ENCODE results near the gene TAAR1. TPM values are rescaled to one million over a fixed set of nuclear protein-coding genes. Genes with fewer than 3 reads are reported as not detected.

Gene TAAR1
- total RNA-seq, 4 donors from 2014 or later, result 0.41 TPM; not detected in 3

DNA sequence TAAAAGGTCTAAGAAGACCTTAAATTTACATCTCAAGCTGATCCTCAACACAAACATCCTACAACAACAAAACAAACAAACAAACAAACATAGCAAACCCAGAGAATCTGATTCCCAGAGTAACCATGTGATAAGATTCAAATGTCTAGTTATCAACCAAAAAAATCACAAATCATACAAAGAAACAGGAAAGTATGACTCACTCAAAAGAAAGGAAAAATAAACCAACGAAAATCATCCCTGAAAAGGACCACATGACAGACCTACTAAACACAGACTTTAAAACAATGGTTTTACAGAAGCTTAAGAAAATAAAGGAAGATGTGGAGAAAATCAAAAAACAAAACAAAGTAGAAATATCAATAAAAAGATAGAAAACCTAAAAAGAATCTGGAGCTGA lies 36.8 kb upstream of the TAAR1 start:
- no peak overlapping the region for H3K27ac ChIP-seq
- TF ChIP-seq CTCF (IDR thresholded peaks at IDR 0.05) (no peak), POLR2A (IDR thresholded peaks at IDR 0.05) (no peak)
- no peak for DNase-seq
- intact Hi-C loops (cut with DNase I; ENCODE audit: low total_unique reads), result no loop called here
- no peak overlapping the region for H3K4me3 ChIP-seq
- H3K9me3 ChIP-seq, result peaks cover 0 to 4% of the 10 kb centered on the region in 2 donors
- H3K27me3 ChIP-seq, result no peaks in the 10 kb centered on the region
- no peaks in the 10 kb centered on the region for H3K36me3 ChIP-seq
- H3K4me1 ChIP-seq, result no peaks in the 10 kb centered on the region

GRCh38 chr6:132693478-132693877 lies 34.5 kb upstream of the TAAR1 start:
- H3K27me3 ChIP-seq, result no peaks in the 10 kb centered on the region
- DNase-seq, result no peak
- TF ChIP-seq CTCF (IDR thresholded peaks at IDR 0.05) (no peak), POLR2A (IDR thresholded peaks at IDR 0.05) (no peak)
- no peak overlapping the region for H3K27ac ChIP-seq
- no peak overlapping the region for H3K4me3 ChIP-seq
- peaks cover 0 to 4% of the 10 kb centered on the region in 2 donors for H3K9me3 ChIP-seq
- H3K36me3 ChIP-seq, result no peaks in the 10 kb centered on the region
- intact Hi-C loops (cut with DNase I; ENCODE audit: low total_unique reads), result no loop called here
- no peaks in the 10 kb centered on the region for H3K4me1 ChIP-seq

DNA sequence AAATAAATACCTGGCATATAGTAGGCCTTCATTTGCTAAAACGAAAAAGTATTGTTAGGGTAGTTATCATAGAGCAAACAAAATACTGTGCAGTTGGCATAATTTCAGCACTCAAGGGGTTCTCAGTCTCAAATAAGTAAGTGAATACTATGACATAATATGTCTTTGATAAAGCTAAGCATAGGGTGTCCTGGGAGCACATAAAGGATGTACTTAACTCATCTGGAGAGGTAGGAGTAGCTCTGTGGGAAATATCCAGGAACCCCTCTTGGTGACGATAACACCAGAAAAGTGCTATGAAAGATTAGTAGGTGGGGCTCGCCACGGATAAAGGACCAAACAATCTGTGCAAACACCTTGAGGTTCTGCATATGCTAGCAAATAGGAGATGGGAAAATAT lies 31.7 kb upstream of the TAAR1 start:
- no peak overlapping the region for H3K27ac ChIP-seq
- DNase-seq, result no peak
- no peaks in the 10 kb centered on the region for H3K27me3 ChIP-seq
- no peaks in the 10 kb centered on the region for H3K4me1 ChIP-seq
- H3K9me3 ChIP-seq, result no peaks in the 10 kb centered on the region
- H3K4me3 ChIP-seq, result no peak overlapping the region
- H3K36me3 ChIP-seq, result no peaks in the 10 kb centered on the region
- no peak for TF ChIP-seq CTCF (IDR thresholded peaks at IDR 0.05)
- TF ChIP-seq POLR2A (IDR thresholded peaks at IDR 0.05), result no peak
- intact Hi-C loops (cut with DNase I; ENCODE audit: low total_unique reads), result no loop called here

DNA sequence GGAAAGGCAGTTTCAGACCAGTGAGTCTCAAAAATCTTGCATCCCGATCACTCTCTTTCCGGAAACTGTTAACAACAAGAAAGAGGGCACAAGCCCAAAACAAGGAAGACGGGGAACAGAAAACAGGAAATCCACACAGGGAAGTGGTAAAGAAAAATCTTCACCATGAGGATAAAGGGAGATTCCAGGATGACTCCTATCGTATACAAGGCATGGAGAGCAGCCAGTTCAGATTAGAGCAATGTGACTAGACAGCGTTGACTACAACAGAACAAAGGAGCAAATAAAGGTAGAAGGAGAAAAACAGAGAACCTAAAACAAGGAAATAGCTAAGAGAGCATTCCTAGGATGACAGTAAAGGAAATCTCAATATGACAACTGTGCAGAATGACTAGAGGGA lies 28.3 kb upstream of the TAAR1 start:
- no peak overlapping the region for H3K27ac ChIP-seq
- no peak for DNase-seq
- no peaks in the 10 kb centered on the region for H3K27me3 ChIP-seq
- intact Hi-C loops (cut with DNase I; ENCODE audit: low total_unique reads), result no loop called here
- H3K4me3 ChIP-seq, result no peak overlapping the region
- H3K36me3 ChIP-seq, result no peaks in the 10 kb centered on the region
- no peaks in the 10 kb centered on the region for H3K4me1 ChIP-seq
- no peak for TF ChIP-seq POLR2A (IDR thresholded peaks at IDR 0.05)
- TF ChIP-seq CTCF (IDR thresholded peaks at IDR 0.05), result no peak
- no peaks in the 10 kb centered on the region for H3K9me3 ChIP-seq

- Histone ChIP-seq H3K36me3 (no peaks in the 10 kb centered on the region), H3K4me1 (no peaks in the 10 kb centered on the region), H3K27me3 (no peaks in the 10 kb centered on the region), H3K9me3 (no peaks in the 10 kb centered on the region), H3K27ac (no peak overlapping the region), H3K4me3 (no peak overlapping the region)
- DNase-seq, result no peak
- intact Hi-C loops (cut with DNase I; ENCODE audit: low total_unique reads), result no loop called here
- TF ChIP-seq POLR2A (IDR thresholded peaks at IDR 0.05) (no peak), CTCF (IDR thresholded peaks at IDR 0.05) (no peak)
Measured at GRCh38 chr6:132686531-132686930, 27.5 kb upstream of the TAAR1 start.

All from uterus (tissue), 4 donors.